ENCODE data around the gene GABRG3. TPM values are rescaled to one million over a fixed set of nuclear protein-coding genes. Genes with fewer than 3 reads are reported as not detected.

Gene GABRG3
- total RNA-seq, 1 donor from 2014 or later, result 0.24 TPM

GRCh38 chr15:27250223-27250622 is 279.2 kb downstream of the GABRG3 start:
- no peaks in the 10 kb centered on the region for H3K9me3 Mint-ChIP-seq (ENCODE audit: low read depth)
- H3K27me3 Mint-ChIP-seq, result peaks cover 7% of the 10 kb centered on the region
- no peak overlapping the region for H3K4me3 Mint-ChIP-seq (ENCODE audit: low read depth)
- H3K4me1 Mint-ChIP-seq (ENCODE audit: low read depth), result no peaks in the 10 kb centered on the region
- TF ChIP-seq CTCF (IDR thresholded peaks at IDR 0.05; ENCODE audit: unreplicated experiment), result no peak
- DNase-seq (ENCODE audit: low spot score, unreplicated experiment), result no peak
- no peak overlapping the region for H3K27ac Mint-ChIP-seq
- H3K36me3 Mint-ChIP-seq (ENCODE audit: insufficient read depth), result no peaks in the 10 kb centered on the region

GRCh38 chr15:27254055-27254454 is 283.1 kb downstream of the GABRG3 start:
- H3K27ac Mint-ChIP-seq, result no peak overlapping the region
- DNase-seq (ENCODE audit: low spot score, unreplicated experiment), result no peak
- H3K27me3 Mint-ChIP-seq, result peaks cover 4% of the 10 kb centered on the region
- H3K9me3 Mint-ChIP-seq (ENCODE audit: low read depth), result no peaks in the 10 kb centered on the region
- no peaks in the 10 kb centered on the region for H3K36me3 Mint-ChIP-seq (ENCODE audit: insufficient read depth)
- H3K4me1 Mint-ChIP-seq (ENCODE audit: low read depth), result no peaks in the 10 kb centered on the region
- no peak for TF ChIP-seq CTCF (IDR thresholded peaks at IDR 0.05; ENCODE audit: unreplicated experiment)
- no peak overlapping the region for H3K4me3 Mint-ChIP-seq (ENCODE audit: low read depth)

- Mint-ChIP-seq H3K9me3 (ENCODE audit: low read depth) (no peaks in the 10 kb centered on the region), H3K27ac (no peak overlapping the region), H3K4me1 (ENCODE audit: low read depth) (no peaks in the 10 kb centered on the region), H3K27me3 (peaks cover 8% of the 10 kb centered on the region), H3K4me3 (ENCODE audit: low read depth) (no peak overlapping the region), H3K36me3 (ENCODE audit: insufficient read depth) (no peaks in the 10 kb centered on the region)
- DNase-seq (ENCODE audit: low spot score, unreplicated experiment), result no peak
- no peak for TF ChIP-seq CTCF (IDR thresholded peaks at IDR 0.05; ENCODE audit: unreplicated experiment)
Observed at GRCh38 chr15:27254801-27255200, 283.8 kb downstream of the GABRG3 start.

GRCh38 chr15:27256446-27256845 is 285.5 kb downstream of the GABRG3 start:
- no peaks in the 10 kb centered on the region for H3K36me3 Mint-ChIP-seq (ENCODE audit: insufficient read depth)
- TF ChIP-seq CTCF (IDR thresholded peaks at IDR 0.05; ENCODE audit: unreplicated experiment), result no peak
- H3K4me3 Mint-ChIP-seq (ENCODE audit: low read depth), result no peak overlapping the region
- no peak overlapping the region for H3K27ac Mint-ChIP-seq
- no peaks in the 10 kb centered on the region for H3K9me3 Mint-ChIP-seq (ENCODE audit: low read depth)
- DNase-seq (ENCODE audit: low spot score, unreplicated experiment), result no peak
- H3K4me1 Mint-ChIP-seq (ENCODE audit: low read depth), result no peaks in the 10 kb centered on the region
- peaks cover 4% of the 10 kb centered on the region for H3K27me3 Mint-ChIP-seq

- Mint-ChIP-seq H3K9me3 (ENCODE audit: low read depth) (no peaks in the 10 kb centered on the region), H3K4me1 (ENCODE audit: low read depth) (peaks cover 1% of the 10 kb centered on the region), H3K27ac (no peak overlapping the region), H3K27me3 (peaks cover 12% of the 10 kb centered on the region), H3K4me3 (ENCODE audit: low read depth) (no peak overlapping the region), H3K36me3 (ENCODE audit: insufficient read depth) (no peaks in the 10 kb centered on the region)
- no peak for DNase-seq (ENCODE audit: low spot score, unreplicated experiment)
- no peak for TF ChIP-seq CTCF (IDR thresholded peaks at IDR 0.05; ENCODE audit: unreplicated experiment)
Observed at GRCh38 chr15:27258287-27258686, 287.3 kb downstream of the GABRG3 start.
